Measurements from ENCODE around the gene CEP85. TPM values are rescaled to one million over a fixed set of nuclear protein-coding genes. Genes with fewer than 3 reads are reported as not detected.
A peak's percentile ranks its signal among the peaks of the same experiment; 100 is the strongest.

The CEP85 gene
- total RNA-seq, 4 donors from 2014 or later = 28.5 to 61.6 (median 41.3) TPM

DNA sequence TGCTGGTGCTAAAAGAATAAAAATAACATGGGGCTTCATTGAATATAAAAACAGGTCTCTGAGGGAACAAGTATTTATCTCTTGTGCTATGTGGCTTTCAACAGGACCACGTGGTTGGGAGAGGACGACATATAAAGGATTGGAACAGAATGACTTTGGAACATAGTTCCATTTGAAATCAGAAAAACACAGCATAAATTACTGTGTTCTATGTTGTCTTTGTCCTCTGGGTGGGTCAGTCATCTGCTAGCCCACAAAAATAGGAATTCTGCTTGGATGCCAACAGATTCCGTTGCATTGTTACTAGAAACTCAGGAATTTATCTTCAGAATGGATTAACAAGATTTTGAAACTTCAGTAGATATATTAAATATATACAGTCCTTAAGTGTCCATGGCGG is 5.9 kb downstream of the CEP85 start:
- H3K4me1 ChIP-seq = peaks cover 38 to 39% of the 10 kb centered on the region in 2 donors
- no peak for TF ChIP-seq POLR2A (IDR thresholded peaks at IDR 0.05)
- TF ChIP-seq CTCF (IDR thresholded peaks at IDR 0.05 in 4 of 5, conservative IDR thresholded peaks at IDR 0.05 in 1 of 5) = no peak
- in situ Hi-C loops (cut with MboI; ENCODE audit: low sequenced_read_pairs in 4 of 4) (no loop called here), intact Hi-C loops (cut with DNase I; ENCODE audit: low total_unique reads) (loop anchor here (5.0 to 10.0 kb wide), 2 partner anchors 128 to 1335 kb away; partner anchors contain the start of gene PDIK1L)
- H3K9me3 ChIP-seq = no peaks in the 10 kb centered on the region
- DNase-seq (no peak), ATAC-seq (no peak)
- H3K27ac ChIP-seq = peak overlapping the region in 3 of 4 donors; percentile 36 to 99 (median 99)
- H3K27me3 ChIP-seq = no peaks in the 10 kb centered on the region
- no peak overlapping the region for H3K4me3 ChIP-seq
- H3K36me3 ChIP-seq = peaks cover 0 to 17% of the 10 kb centered on the region in 2 donors

DNA sequence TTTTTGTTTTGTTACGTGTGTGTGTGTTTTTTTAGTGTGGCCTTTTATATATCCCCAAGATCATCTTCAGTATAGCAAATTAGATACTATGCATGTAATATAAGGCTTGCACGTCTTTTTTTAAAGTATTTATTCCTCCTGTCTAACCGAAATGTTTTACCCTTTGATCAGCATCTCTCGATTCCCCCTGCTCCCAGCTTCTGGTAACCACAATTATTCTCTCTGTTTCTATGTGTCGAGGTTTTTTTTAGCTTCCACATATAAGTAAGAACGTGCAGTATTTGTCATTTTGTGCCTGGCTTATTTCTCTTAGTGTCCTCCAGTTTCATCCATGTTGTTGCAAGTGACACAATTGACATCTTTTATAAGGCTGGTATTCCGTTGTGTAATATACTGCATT is 18.7 kb downstream of the CEP85 start:
- Histone ChIP-seq H3K4me3 (no peak overlapping the region), H3K9me3 (no peaks in the 10 kb centered on the region), H3K36me3 (peaks cover 0 to 17% of the 10 kb centered on the region in 2 donors), H3K27ac (peak overlapping the region; percentile 89 to 96 (median 94)), H3K27me3 (no peaks in the 10 kb centered on the region), H3K4me1 (peaks cover 30 to 34% of the 10 kb centered on the region in 2 donors)
- ATAC-seq = no peak
- DNase-seq = no peak
- TF ChIP-seq CTCF (IDR thresholded peaks at IDR 0.05 in 4 of 5, conservative IDR thresholded peaks at IDR 0.05 in 1 of 5) = no peak
- TF ChIP-seq POLR2A (IDR thresholded peaks at IDR 0.05) = no peak
- intact Hi-C loops (cut with DNase I; ENCODE audit: low total_unique reads) = no loop called here
- in situ Hi-C loops (cut with MboI; ENCODE audit: low sequenced_read_pairs in 4 of 4) = no loop called here

- H3K27ac ChIP-seq = peak overlapping the region; percentile 89 to 96 (median 94)
- intact Hi-C loops (cut with DNase I; ENCODE audit: low total_unique reads) (loop anchor here (2.0 kb wide), 1 partner anchor 72 kb away; no protein-coding TSS in a partner anchor), in situ Hi-C loops (cut with MboI; ENCODE audit: low sequenced_read_pairs in 4 of 4) (no loop called here)
- no peaks in the 10 kb centered on the region for H3K27me3 ChIP-seq
- H3K9me3 ChIP-seq = no peaks in the 10 kb centered on the region
- peak; percentile 73 to 83 for ATAC-seq
- peak; percentile 36 to 76 for TF ChIP-seq POLR2A (IDR thresholded peaks at IDR 0.05)
- TF ChIP-seq CTCF (IDR thresholded peaks at IDR 0.05 in 4 of 5, conservative IDR thresholded peaks at IDR 0.05 in 1 of 5) = no peak
- H3K36me3 ChIP-seq = peaks cover 0 to 33% of the 10 kb centered on the region in 2 donors
- H3K4me3 ChIP-seq = peak overlapping the region; percentile 36 to 60 (median 43)
- DNase-seq = peak; percentile 32 to 33
- H3K4me1 ChIP-seq = peaks cover 39 to 50% of the 10 kb centered on the region in 2 donors
Observed at GRCh38 chr1:26254404-26254803, 20.4 kb downstream of the CEP85 start.

- in situ Hi-C loops (cut with MboI; ENCODE audit: low sequenced_read_pairs in 4 of 4) (no loop called here), intact Hi-C loops (cut with DNase I; ENCODE audit: low total_unique reads) (no loop called here)
- Histone ChIP-seq H3K36me3 (peaks cover 0 to 52% of the 10 kb centered on the region in 2 donors), H3K4me3 (peak overlapping the region in 3 of 4 donors; percentile 24 to 60 (median 39)), H3K9me3 (no peaks in the 10 kb centered on the region), H3K4me1 (peaks cover 39 to 50% of the 10 kb centered on the region in 2 donors), H3K27me3 (no peaks in the 10 kb centered on the region), H3K27ac (peak overlapping the region; percentile 89 to 96 (median 94))
- ATAC-seq (peak; percentile 88 to 91), DNase-seq (peak; percentile 80 to 84)
- peak in 1 of 2 donors; percentile 27 for TF ChIP-seq POLR2A (IDR thresholded peaks at IDR 0.05)
- no peak for TF ChIP-seq CTCF (IDR thresholded peaks at IDR 0.05 in 4 of 5, conservative IDR thresholded peaks at IDR 0.05 in 1 of 5)
Observed at GRCh38 chr1:26257222-26257621, 23.2 kb downstream of the CEP85 start.
